ENCODE results near the gene OR51D1.

Gene OR51D1

DNA sequence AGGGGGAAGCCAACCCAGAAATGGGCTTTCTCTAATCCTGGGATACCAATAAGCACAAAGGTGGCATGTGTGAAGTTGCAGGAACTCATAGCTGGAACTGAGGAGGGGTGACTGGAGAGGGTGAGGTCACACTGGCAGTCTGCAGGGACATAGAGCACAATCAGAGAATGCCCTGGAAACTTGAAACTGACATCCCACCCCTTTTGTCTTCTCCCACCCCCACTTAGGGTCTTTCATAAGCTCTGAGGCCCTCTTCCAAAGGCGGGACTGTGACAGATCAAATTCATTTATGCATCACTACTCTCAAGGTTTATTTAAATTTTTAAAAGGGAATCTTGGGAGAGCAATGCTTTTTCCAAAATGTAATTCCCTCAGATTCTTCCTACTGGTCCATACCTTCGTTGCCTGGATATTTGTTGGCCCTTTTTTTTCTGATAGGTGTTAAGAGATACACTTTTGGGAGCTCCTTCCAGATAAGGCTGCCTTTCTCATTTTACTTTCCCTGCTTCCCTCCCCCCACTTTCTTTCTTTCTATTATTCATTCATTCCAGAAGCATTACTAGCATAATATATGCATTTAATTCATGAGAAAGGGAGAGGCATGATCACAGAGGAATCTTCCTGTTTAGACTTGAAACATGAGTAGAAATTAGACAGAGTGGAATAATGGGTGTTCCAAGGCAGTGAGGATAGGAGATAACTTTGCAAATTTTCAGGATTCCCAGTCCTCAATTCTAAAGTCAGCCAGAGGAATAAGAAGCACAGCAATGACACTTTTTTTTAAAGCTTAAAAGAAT lies 45.5 kb downstream of the OR51D1 start:
- Histone ChIP-seq H3K9me3 (ENCODE audit: control extremely low read depth in 1 of 5, control insufficient read depth in 4 of 5, insufficient read depth in 2 of 5, low read depth in 1 of 5, low read length in 4 of 5) (no peaks in the 10 kb centered on the region), H3K4me1 (ENCODE audit: control extremely low read depth in 1 of 4, control insufficient read depth in 4 of 4, insufficient read depth in 4 of 4, low read length in 3 of 4) (no peaks in the 10 kb centered on the region), H3K4me3 (ENCODE audit: control insufficient read depth in 1 of 7, extremely low read depth in 1 of 7, insufficient read depth in 4 of 7, low read depth in 2 of 7, low read length in 6 of 7) (no peak overlapping the region), H3K36me3 (ENCODE audit: control insufficient read depth in 4 of 4, insufficient read depth in 4 of 4, low read length in 3 of 4) (no peaks in the 10 kb centered on the region), H3K27me3 (replicated peaks in 2 of 5; ENCODE audit: control insufficient read depth in 4 of 5, insufficient read depth in 5 of 5, low read length in 4 of 5) (no peaks in the 10 kb centered on the region), H3K27ac (ENCODE audit: insufficient read depth in 1 of 2, low read depth in 1 of 2, low read length in 2 of 2, poor library complexity in 1 of 2, severe bottlenecking in 2 of 2) (no peak overlapping the region)
- no peak for DNase-seq
- POLR2A ChIA-PET, result no interaction called here
- CTCF ChIA-PET, result interaction anchor here (1.2 kb wide), 1 partner anchor 46 kb away, joined by 3 read pairs; the partner anchor contains the start of gene OR51D1
- WGBS (ENCODE audit: insufficient coverage), result 100% methylated on average over 2 of the region's 2 CpGs

DNA sequence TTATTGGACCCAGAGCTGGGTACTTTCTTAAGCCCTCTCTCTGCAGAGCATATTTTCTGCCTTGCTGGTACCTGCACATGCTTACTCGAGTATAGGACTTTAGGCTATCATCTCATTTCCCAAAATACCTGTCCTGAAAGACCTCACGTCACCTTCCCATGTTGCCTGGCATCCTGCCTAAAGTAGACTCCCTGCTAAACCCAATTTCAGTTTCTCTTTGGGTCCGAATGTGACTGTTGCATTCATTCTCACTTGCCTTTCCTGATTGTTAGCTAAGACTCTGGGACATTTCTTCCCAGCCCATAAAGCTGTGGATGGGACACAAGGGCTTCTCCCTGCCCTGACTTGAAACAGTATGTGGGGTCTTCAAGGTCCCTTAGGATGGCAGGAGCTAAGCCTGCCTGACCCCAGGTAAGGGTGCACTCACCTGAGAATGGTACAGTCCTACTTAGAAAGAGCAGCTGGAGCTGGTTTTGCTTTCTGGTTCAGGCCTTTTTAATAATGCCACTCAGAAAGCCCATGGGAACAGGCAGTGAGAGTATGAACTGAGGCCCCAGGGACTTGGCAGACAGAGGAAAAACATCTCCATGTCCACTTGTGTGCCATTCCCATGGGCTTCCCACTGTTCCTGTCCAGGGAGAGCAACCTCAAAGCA lies 47.5 kb downstream of the OR51D1 start:
- Histone ChIP-seq H3K4me1 (ENCODE audit: control extremely low read depth in 1 of 4, control insufficient read depth in 4 of 4, insufficient read depth in 4 of 4, low read length in 3 of 4) (no peaks in the 10 kb centered on the region), H3K27me3 (replicated peaks in 2 of 5; ENCODE audit: control insufficient read depth in 4 of 5, insufficient read depth in 5 of 5, low read length in 4 of 5) (no peaks in the 10 kb centered on the region), H3K27ac (ENCODE audit: insufficient read depth in 1 of 2, low read depth in 1 of 2, low read length in 2 of 2, poor library complexity in 1 of 2, severe bottlenecking in 2 of 2) (no peak overlapping the region), H3K9me3 (ENCODE audit: control extremely low read depth in 1 of 5, control insufficient read depth in 4 of 5, insufficient read depth in 2 of 5, low read depth in 1 of 5, low read length in 4 of 5) (no peaks in the 10 kb centered on the region), H3K36me3 (ENCODE audit: control insufficient read depth in 4 of 4, insufficient read depth in 4 of 4, low read length in 3 of 4) (no peaks in the 10 kb centered on the region), H3K4me3 (ENCODE audit: control insufficient read depth in 1 of 7, extremely low read depth in 1 of 7, insufficient read depth in 4 of 7, low read depth in 2 of 7, low read length in 6 of 7) (no peak overlapping the region)
- 96% methylated on average over 3 of the region's 3 CpGs for WGBS (ENCODE audit: insufficient coverage)
- ChIA-PET POLR2A (no interaction called here), CTCF (no interaction called here)
- DNase-seq, result no peak
